HEK293 (cell line): ENCODE data around the gene CREB5.

ENCODE experiments used
- CTCF ChIA-PET: fragments of 350-600 bp; formaldehyde crosslinking; extraction: SDS; loops from one replicate; lab custom pipeline; 2021; ENCODE audit warnings: antibody characterized with exemption; lab: Yijun Ruan, JAX
- POLR2A ChIA-PET: fragments of 300-600 bp; formaldehyde crosslinking; extraction: SDS; loops from one replicate; lab custom pipeline; 2020; ENCODE audit warnings: antibody characterized with exemption, inconsistent platforms; lab: Yijun Ruan, JAX
- H3K27ac ChIP-seq: fragments of 200-500 bp; sonication (Bioruptor generic); 2 replicates; pipeline ENCODE4 v1.5.1; 2014; ENCODE audit warnings: low read depth, low read length, control low read depth, inconsistent platforms; ENCODE audit errors: extremely low read depth
- H3K36me3 ChIP-seq, 2 experiments: fragments of 200-500 bp in 1 of 2; sonication (Bioruptor generic) in 1 of 2; 1 replicate in 1 of 2; 2 replicates in 1 of 2; pipeline ENCODE4 v1.5.1; 2014 to 2017; ENCODE audit warnings: inconsistent platforms in 2 of 2, low read length in 2 of 2; ENCODE audit not compliant: control insufficient read depth in 2 of 2, insufficient read depth in 1 of 2
- H3K4me1 ChIP-seq: fragments of 200-500 bp; sonication (Bioruptor generic); 2 replicates; pipeline ENCODE4 v1.5.1; 2014; ENCODE audit warnings: mild to moderate bottlenecking, low read length, inconsistent platforms; ENCODE audit not compliant: control insufficient read depth, insufficient read depth
- H3K4me3 ChIP-seq: 2 replicates; pipeline ENCODE4 v1.5.1; 2011; ENCODE audit warnings: low read depth, mild to moderate bottlenecking, control low read depth, low read length, moderate library complexity
- H3K9me3 ChIP-seq: fragments of 200-500 bp; sonication (Bioruptor generic); 2 replicates; pipeline ENCODE4 v1.5.1; 2014; ENCODE audit warnings: low read depth, low read length, inconsistent platforms; ENCODE audit not compliant: control insufficient read depth, insufficient read depth
- BCL11A ChIP-seq: fragments of 450-650 bp; formaldehyde crosslinking; IDR thresholded peaks from 2 replicates; pipeline ENCODE4 v1.5.1; 2016; ENCODE audit warnings: low read depth, missing biosample characterization, missing genetic modification characterization
- EGR2 ChIP-seq: fragments of 450-650 bp; formaldehyde crosslinking; IDR thresholded peaks from 2 replicates; pipeline ENCODE4 v1.5.1; 2016; ENCODE audit warnings: low read depth, missing biosample characterization, missing genetic modification characterization
- KLF10 ChIP-seq: fragments of 450-650 bp; IDR thresholded peaks from 2 replicates; pipeline ENCODE4 v1.5.1; 2018; ENCODE audit warnings: missing biosample characterization, mild to moderate bottlenecking, missing genetic modification characterization
- KLF7 ChIP-seq: fragments of 450-650 bp; formaldehyde crosslinking; IDR thresholded peaks from 2 replicates; pipeline ENCODE4 v1.5.1; 2016; ENCODE audit warnings: missing biosample characterization, missing genetic modification characterization, borderline replicate concordance
- PRDM10 ChIP-seq: fragments of 450-650 bp; formaldehyde crosslinking; IDR thresholded peaks from 2 replicates; pipeline ENCODE4 v1.5.1; 2016; ENCODE audit warnings: missing biosample characterization, missing genetic modification characterization
- SP2 ChIP-seq: fragments of 450-650 bp; formaldehyde crosslinking; IDR thresholded peaks from 2 replicates; pipeline ENCODE4 v1.5.1; 2016; ENCODE audit warnings: missing biosample characterization, missing genetic modification characterization
- SP7 ChIP-seq: fragments of 450-650 bp; formaldehyde crosslinking; IDR thresholded peaks from 2 replicates; pipeline ENCODE4 v1.5.1; 2016; ENCODE audit warnings: missing biosample characterization, missing genetic modification characterization
- ZBTB8A ChIP-seq: fragments of 450-650 bp; formaldehyde crosslinking; IDR thresholded peaks from 2 replicates; pipeline ENCODE4 v1.5.1; 2016; ENCODE audit warnings: missing biosample characterization, missing genetic modification characterization
- ZFP37 ChIP-seq: fragments of 450-650 bp; formaldehyde crosslinking; IDR thresholded peaks from 2 replicates; pipeline ENCODE4 v1.5.1; 2016; ENCODE audit warnings: missing biosample characterization, missing genetic modification characterization
- ZNF223 ChIP-seq: fragments of 450-650 bp; formaldehyde crosslinking; IDR thresholded peaks from 2 replicates; pipeline ENCODE4 v1.5.1; 2016; ENCODE audit warnings: missing biosample characterization, missing genetic modification characterization
- ZNF23 ChIP-seq: fragments of 450-650 bp; formaldehyde crosslinking; IDR thresholded peaks from 2 replicates; pipeline ENCODE4 v1.5.1; 2016; ENCODE audit warnings: missing biosample characterization, missing genetic modification characterization, borderline replicate concordance
- ZNF529 ChIP-seq: fragments of 450-650 bp; formaldehyde crosslinking; IDR thresholded peaks from 2 replicates; pipeline ENCODE4 v1.5.1; 2017; ENCODE audit warnings: missing genetic modification characterization, missing biosample characterization; ENCODE audit not compliant: insufficient replicate concordance
- ZNF624 ChIP-seq: fragments of 450-650 bp; formaldehyde crosslinking; IDR thresholded peaks from 2 replicates; pipeline ENCODE4 v1.5.1; 2017; ENCODE audit warnings: missing biosample characterization, missing genetic modification characterization
- ZNF843 ChIP-seq: fragments of 450-650 bp; formaldehyde crosslinking; IDR thresholded peaks from 2 replicates; pipeline ENCODE4 v1.5.1; 2016; ENCODE audit warnings: missing biosample characterization, missing genetic modification characterization
- TF ChIP-seq, protein P1 (sequence below): fragments of 450-650 bp; formaldehyde crosslinking; IDR thresholded peaks from 2 replicates; pipeline ENCODE4 v1.5.1; 2017; ENCODE audit warnings: missing biosample characterization, missing genetic modification characterization
- TF ChIP-seq, protein P2 (sequence below): fragments of 450-650 bp; formaldehyde crosslinking; IDR thresholded peaks from 2 replicates; pipeline ENCODE4 v1.5.1; 2016; ENCODE audit warnings: missing biosample characterization, missing genetic modification characterization
- TF ChIP-seq, protein P3 (sequence below): fragments of 450-650 bp; formaldehyde crosslinking; IDR thresholded peaks from 2 replicates; pipeline ENCODE4 v1.5.0; 2017; ENCODE audit warnings: missing biosample characterization, missing genetic modification characterization, borderline replicate concordance

Gene CREB5

GRCh38 chr7:28509251-28510025 is 97.1 kb downstream of the CREB5 start:
- Histone ChIP-seq H3K4me3 (no peak overlapping the region), H3K27ac (no peak overlapping the region), H3K4me1 (no peaks in the 10 kb centered on the region), H3K36me3 (peaks cover 0 to 3% of the 10 kb centered on the region in 2 experiments; a peak in 1 of 3 replicates), H3K9me3 (no peaks in the 10 kb centered on the region)
- ChIA-PET POLR2A (no interaction called here), CTCF (interaction anchor here (0.6 kb wide), 1 partner anchor 118 kb away, joined by 5 read pairs; no protein-coding TSS in a partner anchor)
- no peak for TF ChIP-seq ZNF843 (tag by site-specific recombination)
- no peak for TF ChIP-seq SP2 (tag by site-specific recombination)
- no peak for TF ChIP-seq SP7 (tag by site-specific recombination)
- TF ChIP-seq KLF7, result no peak
- no peak for TF ChIP-seq ZNF23 (tag by site-specific recombination)
- no peak for TF ChIP-seq ZNF223 (tag by site-specific recombination)
- TF ChIP-seq ZBTB8A (tag by site-specific recombination), result no peak
- no peak for TF ChIP-seq EGR2 (tag by site-specific recombination)
- no peak for TF ChIP-seq ZNF529 (tag by site-specific recombination)
- no peak for TF ChIP-seq ZNF624 (tag by site-specific recombination)
- no peak for TF ChIP-seq BCL11A (tag by site-specific recombination)
- TF ChIP-seq, protein P1, sequence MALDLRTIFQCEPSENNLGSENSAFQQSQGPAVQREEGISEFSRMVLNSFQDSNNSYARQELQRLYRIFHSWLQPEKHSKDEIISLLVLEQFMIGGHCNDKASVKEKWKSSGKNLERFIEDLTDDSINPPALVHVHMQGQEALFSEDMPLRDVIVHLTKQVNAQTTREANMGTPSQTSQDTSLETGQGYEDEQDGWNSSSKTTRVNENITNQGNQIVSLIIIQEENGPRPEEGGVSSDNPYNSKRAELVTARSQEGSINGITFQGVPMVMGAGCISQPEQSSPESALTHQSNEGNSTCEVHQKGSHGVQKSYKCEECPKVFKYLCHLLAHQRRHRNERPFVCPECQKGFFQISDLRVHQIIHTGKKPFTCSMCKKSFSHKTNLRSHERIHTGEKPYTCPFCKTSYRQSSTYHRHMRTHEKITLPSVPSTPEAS (tag by site-specific recombination), result no peak

DNA sequence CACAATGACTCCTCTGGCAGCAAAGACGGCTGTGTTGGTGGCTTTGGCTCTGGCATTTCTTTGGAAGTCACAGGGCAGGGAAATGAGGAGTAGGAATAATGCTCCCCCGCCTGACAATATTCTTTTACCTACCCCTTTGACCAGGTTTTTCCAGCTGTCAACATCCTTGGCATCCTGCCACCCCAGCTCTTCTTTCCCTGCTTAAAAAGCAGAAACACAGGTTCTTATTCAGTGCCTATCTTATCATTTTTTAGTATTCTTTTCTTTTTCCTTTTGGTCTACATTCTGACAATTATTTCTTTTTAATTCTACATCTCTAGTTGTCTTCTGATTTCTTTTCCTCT is 97.7 kb downstream of the CREB5 start:
- no peaks in the 10 kb centered on the region for H3K4me1 ChIP-seq
- H3K36me3 ChIP-seq, result peaks cover 0 to 3% of the 10 kb centered on the region in 2 experiments; a peak in 1 of 3 replicates
- no peaks in the 10 kb centered on the region for H3K9me3 ChIP-seq
- TF ChIP-seq, protein P2, sequence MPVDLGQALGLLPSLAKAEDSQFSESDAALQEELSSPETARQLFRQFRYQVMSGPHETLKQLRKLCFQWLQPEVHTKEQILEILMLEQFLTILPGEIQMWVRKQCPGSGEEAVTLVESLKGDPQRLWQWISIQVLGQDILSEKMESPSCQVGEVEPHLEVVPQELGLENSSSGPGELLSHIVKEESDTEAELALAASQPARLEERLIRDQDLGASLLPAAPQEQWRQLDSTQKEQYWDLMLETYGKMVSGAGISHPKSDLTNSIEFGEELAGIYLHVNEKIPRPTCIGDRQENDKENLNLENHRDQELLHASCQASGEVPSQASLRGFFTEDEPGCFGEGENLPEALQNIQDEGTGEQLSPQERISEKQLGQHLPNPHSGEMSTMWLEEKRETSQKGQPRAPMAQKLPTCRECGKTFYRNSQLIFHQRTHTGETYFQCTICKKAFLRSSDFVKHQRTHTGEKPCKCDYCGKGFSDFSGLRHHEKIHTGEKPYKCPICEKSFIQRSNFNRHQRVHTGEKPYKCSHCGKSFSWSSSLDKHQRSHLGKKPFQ (tag by site-specific recombination), result no peak
- TF ChIP-seq KLF10 (no peak), BCL11A (tag by site-specific recombination) (no peak), ZFP37 (no peak), PRDM10 (tag by site-specific recombination) (0 out of 2 replicates have a peak, but pooled peaks have one; percentile 12)
- TF ChIP-seq, protein P3, sequence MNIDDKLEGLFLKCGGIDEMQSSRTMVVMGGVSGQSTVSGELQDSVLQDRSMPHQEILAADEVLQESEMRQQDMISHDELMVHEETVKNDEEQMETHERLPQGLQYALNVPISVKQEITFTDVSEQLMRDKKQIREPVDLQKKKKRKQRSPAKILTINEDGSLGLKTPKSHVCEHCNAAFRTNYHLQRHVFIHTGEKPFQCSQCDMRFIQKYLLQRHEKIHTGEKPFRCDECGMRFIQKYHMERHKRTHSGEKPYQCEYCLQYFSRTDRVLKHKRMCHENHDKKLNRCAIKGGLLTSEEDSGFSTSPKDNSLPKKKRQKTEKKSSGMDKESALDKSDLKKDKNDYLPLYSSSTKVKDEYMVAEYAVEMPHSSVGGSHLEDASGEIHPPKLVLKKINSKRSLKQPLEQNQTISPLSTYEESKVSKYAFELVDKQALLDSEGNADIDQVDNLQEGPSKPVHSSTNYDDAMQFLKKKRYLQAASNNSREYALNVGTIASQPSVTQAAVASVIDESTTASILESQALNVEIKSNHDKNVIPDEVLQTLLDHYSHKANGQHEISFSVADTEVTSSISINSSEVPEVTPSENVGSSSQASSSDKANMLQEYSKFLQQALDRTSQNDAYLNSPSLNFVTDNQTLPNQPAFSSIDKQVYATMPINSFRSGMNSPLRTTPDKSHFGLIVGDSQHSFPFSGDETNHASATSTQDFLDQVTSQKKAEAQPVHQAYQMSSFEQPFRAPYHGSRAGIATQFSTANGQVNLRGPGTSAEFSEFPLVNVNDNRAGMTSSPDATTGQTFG (tag by site-specific recombination), result no peak
- H3K27ac ChIP-seq, result no peak overlapping the region
- POLR2A ChIA-PET, result no interaction called here
- no peak overlapping the region for H3K4me3 ChIP-seq
- CTCF ChIA-PET, result interaction anchor here (0.6 kb wide), 1 partner anchor 118 kb away, joined by 5 read pairs; no protein-coding TSS in a partner anchor
